ENCODE results near the gene HLA-F.

The HLA-F gene

GRCh38 chr6:29746846-29747687 is 23.8 kb downstream of the HLA-F start:
- Histone ChIP-seq H3K79me2 (ENCODE audit: low read length) (no peaks in the 10 kb centered on the region), H3K9ac (ENCODE audit: low read length) (no peak overlapping the region), H2AFZ (ENCODE audit: low read length) (no peak overlapping the region), H3K4me1 (ENCODE audit: low read length) (peaks cover 5% of the 10 kb centered on the region; the same call in 1 of the 2 replicates), H3K9me3 (replicated peaks; ENCODE audit: insufficient read depth, low read length) (no peaks in the 10 kb centered on the region), H4K20me1 (ENCODE audit: insufficient read depth, low read length) (no peaks in the 10 kb centered on the region), H3K4me2 (ENCODE audit: low read depth, low read length) (no peak overlapping the region), H3K36me3 (replicated peaks; ENCODE audit: insufficient read depth, low read length) (no peaks in the 10 kb centered on the region), H3K27me3 (replicated peaks; ENCODE audit: insufficient read depth, low read length) (peaks cover 49% of the 10 kb centered on the region), H3K27ac (ENCODE audit: low read length) (no peak overlapping the region), H3K4me3 (ENCODE audit: low read length) (no peak overlapping the region), H3F3A (ENCODE audit: insufficient read depth, low read length) (no peaks in the 10 kb centered on the region), H3K9me2 (replicated peaks; ENCODE audit: insufficient read depth, low read length) (no peaks in the 10 kb centered on the region)
- no peak for DNase-seq
- no peak for TF ChIP-seq CTCF (IDR thresholded peaks at IDR 0.05; ENCODE audit: low read length)
- TF ChIP-seq EZH2 (optimal IDR thresholded peaks at IDR 0.05; ENCODE audit: low read depth, low read length): no peak
- no peak for TF ChIP-seq EZH2phosphoT487 (IDR thresholded peaks at IDR 0.05; ENCODE audit: low read length)

- Histone ChIP-seq H3K9me3 (replicated peaks; ENCODE audit: insufficient read depth, low read length) (no peaks in the 10 kb centered on the region), H2AFZ (ENCODE audit: low read length) (no peak overlapping the region), H3K27me3 (replicated peaks; ENCODE audit: insufficient read depth, low read length) (peaks cover 51% of the 10 kb centered on the region), H3K27ac (ENCODE audit: low read length) (no peak overlapping the region), H3K79me2 (ENCODE audit: low read length) (no peaks in the 10 kb centered on the region), H3K9me2 (replicated peaks; ENCODE audit: insufficient read depth, low read length) (no peaks in the 10 kb centered on the region), H3K4me1 (ENCODE audit: low read length) (peaks cover 5% of the 10 kb centered on the region; the same call in 1 of the 2 replicates), H4K20me1 (ENCODE audit: insufficient read depth, low read length) (no peaks in the 10 kb centered on the region), H3K36me3 (replicated peaks; ENCODE audit: insufficient read depth, low read length) (no peaks in the 10 kb centered on the region), H3K9ac (ENCODE audit: low read length) (no peak overlapping the region), H3F3A (ENCODE audit: insufficient read depth, low read length) (no peaks in the 10 kb centered on the region; the same call in 1 of the 2 replicates), H3K4me3 (ENCODE audit: low read length) (peak overlapping the region; percentile 79), H3K4me2 (ENCODE audit: low read depth, low read length) (peak overlapping the region; percentile 99)
- TF ChIP-seq EZH2 (optimal IDR thresholded peaks at IDR 0.05; ENCODE audit: low read depth, low read length): no peak
- DNase-seq: no peak
Observed at GRCh38 chr6:29747688-29748250, 24.5 kb downstream of the HLA-F start.

- peak; percentile 77 for DNase-seq
- peaks cover 5% of the 10 kb centered on the region; the same call in 1 of the 2 replicates for H3K4me1 ChIP-seq (ENCODE audit: low read length)
- peak overlapping the region; percentile 22; the same call in 1 of the 2 replicates for H3K9ac ChIP-seq (ENCODE audit: low read length)
- no peaks in the 10 kb centered on the region for H3K9me3 ChIP-seq (replicated peaks; ENCODE audit: insufficient read depth, low read length)
- H3K27me3 ChIP-seq (replicated peaks; ENCODE audit: insufficient read depth, low read length): peaks cover 51% of the 10 kb centered on the region
- peak overlapping the region; percentile 79 for H3K4me3 ChIP-seq (ENCODE audit: low read length)
- H3K27ac ChIP-seq (ENCODE audit: low read length): no peak overlapping the region
- no peaks in the 10 kb centered on the region; the same call in 1 of the 2 replicates for H3F3A ChIP-seq (ENCODE audit: insufficient read depth, low read length)
- H3K36me3 ChIP-seq (replicated peaks; ENCODE audit: insufficient read depth, low read length): no peaks in the 10 kb centered on the region
- peak overlapping the region; percentile 99 for H3K4me2 ChIP-seq (ENCODE audit: low read depth, low read length)
- H3K9me2 ChIP-seq (replicated peaks; ENCODE audit: insufficient read depth, low read length): no peaks in the 10 kb centered on the region
- peak overlapping the region; percentile 96 for H2AFZ ChIP-seq (ENCODE audit: low read length)
- TF ChIP-seq EZH2phosphoT487 (IDR thresholded peaks at IDR 0.05; ENCODE audit: low read length) (no peak), CTCF (IDR thresholded peaks at IDR 0.05; ENCODE audit: low read length) (no peak), EZH2 (optimal IDR thresholded peaks at IDR 0.05; ENCODE audit: low read depth, low read length) (no peak)
- H3K79me2 ChIP-seq (ENCODE audit: low read length): no peaks in the 10 kb centered on the region
- H4K20me1 ChIP-seq (ENCODE audit: insufficient read depth, low read length): no peaks in the 10 kb centered on the region
Observed at GRCh38 chr6:29748391-29749307, 25.4 kb downstream of the HLA-F start.
